CD4-positive, alpha-beta T cell (primary cell): Measurements from ENCODE around the gene FAM107B. TPM values are rescaled to one million over a fixed set of nuclear protein-coding genes. Genes with fewer than 3 reads are reported as not detected.

Experiments used
- ATAC-seq: fragments of 200-7000 bp; cut with Tn5 transposase; one replicate; pipeline ENCODE4 v1.10.0; 2022; ENCODE audit warnings: mild to moderate bottlenecking; ENCODE audit not compliant: poor library complexity
- CTCF ChIA-PET: fragments of 350-600 bp; sonication (Branson Sonifier 250); formaldehyde crosslinking; loops from one replicate; lab custom pipeline; 2021; ENCODE audit warnings: antibody characterized with exemption, inconsistent platforms; lab: Charles Lee
- POLR2A ChIA-PET: fragments of 350-600 bp; sonication (Branson Sonifier 250); formaldehyde crosslinking; loops from one replicate; lab custom pipeline; 2021; ENCODE audit warnings: antibody characterized with exemption, inconsistent platforms; lab: Charles Lee
- DNase-seq, 14 experiments: peaks; one replicate each; pipeline ENCODE4 v3.0.0-alpha.2; 2013 to 2020; ENCODE audit warnings: mixed read lengths in 2 of 14
- H3K27ac ChIP-seq, 2 donors: one replicate each; pipeline versions ENCODE4 v1.5.1 to v1.7.0; 2013; ENCODE audit warnings: low read length in 2 of 2, low read depth in 1 of 2, mild to moderate bottlenecking in 1 of 2
- H3K27me3 ChIP-seq, 2 experiments: 1 replicate in 1 of 2; 2 replicates in 1 of 2; pipeline versions ENCODE4 v1.6.1 to v1.7.0; 2013; ENCODE audit warnings: low read length in 2 of 2, control low read depth in 1 of 2, mild to moderate bottlenecking in 1 of 2, moderate library complexity in 1 of 2; ENCODE audit not compliant: insufficient read depth in 2 of 2, control insufficient read depth in 1 of 2
- H3K36me3 ChIP-seq: one replicate; pipeline ENCODE4 v1.6.1; 2013; ENCODE audit warnings: low read length, control low read depth; ENCODE audit not compliant: insufficient read depth
- H3K4me1 ChIP-seq: one replicate; pipeline ENCODE4 v1.6.1; 2013; ENCODE audit warnings: low read length, control low read depth; ENCODE audit not compliant: insufficient read depth
- H3K4me3 ChIP-seq: one replicate; pipeline ENCODE4 v1.5.1; 2013; ENCODE audit warnings: mild to moderate bottlenecking, low read length, moderate library complexity
- H3K9me3 ChIP-seq, 2 experiments: 1 replicate in 1 of 2; 2 replicates in 1 of 2; pipeline versions ENCODE4 v1.6.1 to v1.7.0; 2013; ENCODE audit warnings: low read length in 2 of 2, mild to moderate bottlenecking in 2 of 2, control low read depth in 1 of 2, moderate library complexity in 1 of 2; ENCODE audit not compliant: control insufficient read depth in 1 of 2, insufficient read depth in 1 of 2
- H3K27ac Mint-ChIP-seq: one replicate; pipeline ENCODE4 v1.8.0; 2020; ENCODE audit warnings: mixed read lengths
- H3K27me3 Mint-ChIP-seq: one replicate; pipeline ENCODE4 v1.8.0; 2021; ENCODE audit warnings: mixed read lengths
- H3K36me3 Mint-ChIP-seq: one replicate; pipeline ENCODE4 v1.8.0; 2021; ENCODE audit warnings: low read depth, mixed read lengths
- H3K4me1 Mint-ChIP-seq: one replicate; pipeline ENCODE4 v1.8.0; 2021; ENCODE audit warnings: low read depth, mixed read lengths
- H3K4me3 Mint-ChIP-seq: one replicate; pipeline ENCODE4 v1.8.0; 2020; ENCODE audit warnings: mild to moderate bottlenecking, mixed read lengths
- H3K9me3 Mint-ChIP-seq: one replicate; pipeline ENCODE4 v1.8.0; 2020; ENCODE audit warnings: mixed read lengths
- intact Hi-C, 2 experiments: fragments of 100-400 bp; cut with DNase I in 1 of 2; cut with micrococcal nuclease in 1 of 2; formaldehyde crosslinking; loops; one replicate each; pipeline versions ENCODE4 v1.15.1 to v1.9.0; 2023 to 2025; cut with DNase I, micrococcal nuclease
- total RNA-seq, 174 experiments: library from RNA in 2 of 174; stranded (reverse) in 2 of 174; gene quantifications; one replicate each; pipeline ENCODE4 v1.2.3 and lab custom pipeline; 2021 to 2026
- TF ChIP-seq, protein P1 (sequence below): fragments of 200-600 bp; IDR thresholded peaks from one replicate; pipeline ENCODE4 v1.8.0; 2022; ENCODE audit warnings: antibody characterized with exemption, mild to moderate bottlenecking

The FAM107B gene
- total RNA-seq, 2 experiments from 2014 or later: 261 to 262 TPM

DNA sequence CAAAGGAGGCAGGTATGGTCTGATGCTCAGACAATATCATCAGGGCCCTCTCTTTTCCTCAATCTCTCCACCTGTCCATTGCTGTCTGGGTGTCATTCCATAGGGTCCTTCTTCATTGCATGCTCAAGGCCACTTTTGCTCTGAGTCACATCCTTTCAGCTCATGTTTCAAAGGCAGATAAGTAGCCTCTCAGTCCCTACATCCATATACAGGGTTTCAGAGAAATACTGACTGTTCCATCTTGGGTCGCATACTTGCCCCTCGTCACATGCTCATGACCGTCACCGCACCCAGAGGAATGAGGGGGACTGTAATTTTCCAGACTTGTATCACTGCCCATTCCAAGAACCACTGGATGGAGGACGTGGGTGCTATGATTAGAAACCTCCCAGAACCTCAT lies 93.4 kb downstream of the FAM107B start:
- Mint-ChIP-seq H3K9me3 (no peaks in the 10 kb centered on the region), H3K4me1 (peaks cover 11% of the 10 kb centered on the region), H3K27me3 (no peaks in the 10 kb centered on the region), H3K36me3 (no peaks in the 10 kb centered on the region), H3K27ac (no peak overlapping the region), H3K4me3 (no peak overlapping the region)
- TF ChIP-seq, protein P1, sequence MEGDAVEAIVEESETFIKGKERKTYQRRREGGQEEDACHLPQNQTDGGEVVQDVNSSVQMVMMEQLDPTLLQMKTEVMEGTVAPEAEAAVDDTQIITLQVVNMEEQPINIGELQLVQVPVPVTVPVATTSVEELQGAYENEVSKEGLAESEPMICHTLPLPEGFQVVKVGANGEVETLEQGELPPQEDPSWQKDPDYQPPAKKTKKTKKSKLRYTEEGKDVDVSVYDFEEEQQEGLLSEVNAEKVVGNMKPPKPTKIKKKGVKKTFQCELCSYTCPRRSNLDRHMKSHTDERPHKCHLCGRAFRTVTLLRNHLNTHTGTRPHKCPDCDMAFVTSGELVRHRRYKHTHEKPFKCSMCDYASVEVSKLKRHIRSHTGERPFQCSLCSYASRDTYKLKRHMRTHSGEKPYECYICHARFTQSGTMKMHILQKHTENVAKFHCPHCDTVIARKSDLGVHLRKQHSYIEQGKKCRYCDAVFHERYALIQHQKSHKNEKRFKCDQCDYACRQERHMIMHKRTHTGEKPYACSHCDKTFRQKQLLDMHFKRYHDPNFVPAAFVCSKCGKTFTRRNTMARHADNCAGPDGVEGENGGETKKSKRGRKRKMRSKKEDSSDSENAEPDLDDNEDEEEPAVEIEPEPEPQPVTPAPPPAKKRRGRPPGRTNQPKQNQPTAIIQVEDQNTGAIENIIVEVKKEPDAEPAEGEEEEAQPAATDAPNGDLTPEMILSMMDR: no peak
- H3K4me3 ChIP-seq: no peak overlapping the region
- no peak for DNase-seq
- H3K27me3 ChIP-seq: no peaks in the 10 kb centered on the region
- H3K36me3 ChIP-seq: no peaks in the 10 kb centered on the region
- CTCF ChIA-PET: no interaction called here
- no peaks in the 10 kb centered on the region for H3K9me3 ChIP-seq
- intact Hi-C loops: no loop called here
- peaks cover 5% of the 10 kb centered on the region for H3K4me1 ChIP-seq
- ATAC-seq: no peak
- POLR2A ChIA-PET: no interaction called here
- no peak overlapping the region for H3K27ac ChIP-seq

DNA sequence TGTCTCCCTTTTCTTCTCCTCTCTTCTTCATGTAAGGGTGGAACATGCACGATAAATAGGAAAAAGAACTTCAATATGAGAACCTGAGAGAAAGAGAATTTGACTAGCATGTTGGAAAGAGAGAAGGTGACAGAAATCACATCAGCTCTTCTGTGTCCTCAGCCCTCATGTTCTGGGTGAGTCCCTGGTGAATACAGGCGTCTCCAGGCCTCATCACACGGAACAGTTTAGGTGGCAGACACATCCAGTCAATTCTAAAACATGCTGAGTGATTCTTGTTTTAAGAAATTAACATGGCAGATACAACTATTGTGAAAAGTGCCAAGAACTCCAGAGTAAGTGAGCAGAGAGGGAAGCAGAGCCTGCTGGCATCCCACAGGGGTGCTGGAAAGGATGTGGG lies 96.1 kb downstream of the FAM107B start:
- H3K4me3 ChIP-seq: no peak overlapping the region
- TF ChIP-seq, protein P1: no peak
- H3K9me3 Mint-ChIP-seq: no peaks in the 10 kb centered on the region
- no peak overlapping the region for H3K27ac Mint-ChIP-seq
- H3K4me3 Mint-ChIP-seq: no peak overlapping the region
- no peak overlapping the region for H3K27ac ChIP-seq
- H3K27me3 Mint-ChIP-seq: no peaks in the 10 kb centered on the region
- H3K9me3 ChIP-seq: no peaks in the 10 kb centered on the region
- no peaks in the 10 kb centered on the region for H3K27me3 ChIP-seq
- CTCF ChIA-PET: no interaction called here
- peaks cover 6% of the 10 kb centered on the region for H3K4me1 Mint-ChIP-seq
- no peaks in the 10 kb centered on the region for H3K36me3 ChIP-seq
- no peak for DNase-seq
- H3K4me1 ChIP-seq: peaks cover 5% of the 10 kb centered on the region
- no peaks in the 10 kb centered on the region for H3K36me3 Mint-ChIP-seq
- POLR2A ChIA-PET: no interaction called here
- intact Hi-C loops: loop anchor here in 1 of 2 experiments (5.0 kb wide), 1 partner anchor 56 kb away; no protein-coding TSS in a partner anchor
- no peak for ATAC-seq

DNA sequence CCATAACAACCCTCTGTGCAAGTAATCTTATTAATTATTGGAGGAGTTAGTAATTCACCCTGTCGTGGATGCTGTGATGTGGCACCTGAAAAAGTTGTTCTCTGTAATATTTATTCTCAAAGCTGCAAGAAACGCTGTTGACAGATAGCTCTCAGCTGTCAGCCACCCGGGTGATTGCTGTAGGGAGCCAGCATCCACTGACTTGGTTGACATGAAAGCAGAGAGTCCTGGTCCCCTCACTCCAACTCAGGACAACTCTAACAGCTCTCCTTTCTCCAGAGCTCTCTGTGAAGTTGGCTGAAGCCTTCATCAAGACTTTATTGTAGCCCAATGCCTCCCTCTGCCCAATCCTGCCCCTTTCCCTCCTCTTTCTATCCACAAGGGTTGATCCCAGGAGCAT lies 98.0 kb downstream of the FAM107B start:
- Histone ChIP-seq H3K9me3 (no peaks in the 10 kb centered on the region), H3K4me1 (no peaks in the 10 kb centered on the region), H3K36me3 (no peaks in the 10 kb centered on the region), H3K27ac (no peak overlapping the region), H3K27me3 (no peaks in the 10 kb centered on the region), H3K4me3 (no peak overlapping the region)
- H3K36me3 Mint-ChIP-seq: no peaks in the 10 kb centered on the region
- intact Hi-C loops: loop anchor here in 1 of 2 experiments (5.0 kb wide), 1 partner anchor 54 kb away; no protein-coding TSS in a partner anchor
- no peak overlapping the region for H3K27ac Mint-ChIP-seq
- H3K9me3 Mint-ChIP-seq: no peaks in the 10 kb centered on the region
- DNase-seq (no peak), ATAC-seq (no peak)
- TF ChIP-seq, protein P1: no peak
- ChIA-PET POLR2A (no interaction called here), CTCF (no interaction called here)
- H3K4me3 Mint-ChIP-seq: no peak overlapping the region
- H3K27me3 Mint-ChIP-seq: no peaks in the 10 kb centered on the region
- H3K4me1 Mint-ChIP-seq: no peaks in the 10 kb centered on the region
